Aorta (tissue), 5 donors: ENCODE data around the gene TBC1D9. TPM values are rescaled to one million over a fixed set of nuclear protein-coding genes. Genes with fewer than 3 reads are reported as not detected.

Source experiments
- ATAC-seq: fragments of 200-7000 bp; cut with Tn5 transposase; one replicate; pipeline ENCODE4 v1.9.1; 2022; ENCODE audit warnings: moderate library complexity; ENCODE audit not compliant: low FRiP score
- DNase-seq, 2 donors: peaks; one replicate each; pipeline ENCODE4 v3.0.0-alpha.2; 2020
- H3K27ac ChIP-seq, 2 donors: one replicate each; pipeline ENCODE4 v1.5.1; 2013; ENCODE audit warnings: low read length in 2 of 2, mild to moderate bottlenecking in 2 of 2, moderate library complexity in 2 of 2, control low read depth in 1 of 2, inconsistent platforms in 1 of 2, low read depth in 1 of 2
- H3K27me3 ChIP-seq, 2 donors: one replicate each; pipeline ENCODE4 v1.6.1; 2013; ENCODE audit warnings: control low read depth in 1 of 2, low read length in 1 of 2, mild to moderate bottlenecking in 1 of 2, moderate library complexity in 1 of 2; ENCODE audit not compliant: insufficient read depth in 2 of 2, control insufficient read depth in 1 of 2
- H3K36me3 ChIP-seq, 2 donors: one replicate each; pipeline ENCODE4 v1.6.1; 2013; ENCODE audit warnings: control low read depth in 1 of 2, low read length in 1 of 2, mild to moderate bottlenecking in 1 of 2; ENCODE audit not compliant: insufficient read depth in 2 of 2, control insufficient read depth in 1 of 2
- H3K4me1 ChIP-seq, 2 donors: one replicate each; pipeline ENCODE4 v1.6.1; 2013; ENCODE audit warnings: low read length in 2 of 2, control low read depth in 1 of 2, mild to moderate bottlenecking in 1 of 2, moderate library complexity in 1 of 2; ENCODE audit not compliant: insufficient read depth in 2 of 2, control insufficient read depth in 1 of 2
- H3K4me3 ChIP-seq, 2 donors: one replicate each; pipeline ENCODE4 v1.5.1; 2013; ENCODE audit warnings: low read length in 2 of 2, control low read depth in 1 of 2, mild to moderate bottlenecking in 1 of 2
- H3K9me3 ChIP-seq: one replicate; pipeline ENCODE4 v1.6.1; 2013; ENCODE audit warnings: mild to moderate bottlenecking, low read length; ENCODE audit not compliant: control insufficient read depth
- WGBS, 2 donors: extraction: QIAGEN DNeasy Blood & Tissue Kit; methylation state at CpG; one replicate each; pipeline ENCODE4 v1.1.7; 2013; 5-methylcytosine and 5-hydroxymethylcytosine counted together
- intact Hi-C, 2 donors: fragments of 100-400 bp; cut with DNase I; formaldehyde crosslinking; loops; one replicate each; pipeline versions ENCODE4 v1.14.2 to v1.15.0; 2022
- polyA plus RNA-seq, 2 donors: library from polyadenylated mRNA; stranded (reverse); fragments of 200-250 nt; gene quantifications; one replicate each; pipeline ENCODE4 v1.2.3, GENCODE V29; 2013
- total RNA-seq, 2 donors: library from RNA; stranded (reverse); fragmentation: NEBNext Ultra II Directional; extraction: Animal tissue kit (Norgen Biotek cat#: 25700); gene quantifications; one replicate each; pipeline ENCODE4 v1.2.1, GENCODE V29; 2021
- donor health status: healthy with polysubstance abuse.
- donor health status: Bipolar disorder and iron deficiency.
- donor health status: DM: no; HTN: no; CAD: no.
- donor health status: DM: no; HTN: no; CAD: no.
- donor health status: DM: yes; HTN: yes; CAD: no.

TBC1D9 gene
- total and polyA plus RNA-seq, 4 donors, result 4.7 to 28.8 (median 13.5) TPM

DNA sequence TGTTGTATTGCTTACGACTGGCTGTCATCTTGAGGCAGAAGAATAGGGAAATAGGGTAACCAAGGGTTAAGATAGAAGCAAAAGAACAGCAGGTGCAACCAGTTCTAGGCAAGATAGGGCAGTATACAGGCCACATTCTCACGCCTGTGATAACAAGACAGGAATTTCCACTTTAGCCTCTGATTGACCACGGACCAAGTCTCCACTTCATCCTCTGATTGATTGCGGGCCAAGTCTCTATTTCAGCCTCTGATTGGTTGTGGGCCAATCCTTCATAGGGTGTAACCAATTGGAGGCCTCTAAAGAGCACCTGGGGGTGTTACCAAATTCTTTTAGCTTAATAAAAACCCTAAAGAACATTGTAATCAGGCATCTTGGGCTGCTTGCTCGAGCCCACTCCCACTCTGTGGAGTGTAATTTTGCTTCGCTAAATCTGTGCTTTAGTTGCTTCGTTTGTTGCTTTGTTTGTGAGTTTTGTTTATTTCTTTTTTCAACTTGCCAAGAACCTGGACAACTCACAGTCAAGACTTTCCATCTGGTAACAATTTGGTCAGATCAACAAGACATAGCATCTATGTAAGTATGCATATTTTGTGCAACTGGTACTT, 8.7 kb upstream of the TBC1D9 start:
- H3K36me3 ChIP-seq, result no peaks in the 10 kb centered on the region
- H3K27ac ChIP-seq, result no peak overlapping the region
- 86% methylated on average over 7 of the region's 7 CpGs for WGBS, 2 donors
- DNase-seq (no peak), ATAC-seq (no peak)
- H3K27me3 ChIP-seq, result no peaks in the 10 kb centered on the region
- H3K4me3 ChIP-seq, result no peak overlapping the region
- no peaks in the 10 kb centered on the region for H3K4me1 ChIP-seq
- intact Hi-C loops, result no loop called here
- H3K9me3 ChIP-seq, result no peaks in the 10 kb centered on the region

GRCh38 chr4:140762202-140762601, 6.0 kb upstream of the TBC1D9 start:
- Histone ChIP-seq H3K4me1 (no peaks in the 10 kb centered on the region), H3K4me3 (no peak overlapping the region), H3K27me3 (no peaks in the 10 kb centered on the region), H3K9me3 (no peaks in the 10 kb centered on the region), H3K36me3 (no peaks in the 10 kb centered on the region), H3K27ac (no peak overlapping the region)
- WGBS, 2 donors, result 93 to 94% methylated on average over 3 of the region's 3 CpGs
- ATAC-seq (no peak), DNase-seq (no peak)
- intact Hi-C loops, result no loop called here

DNA sequence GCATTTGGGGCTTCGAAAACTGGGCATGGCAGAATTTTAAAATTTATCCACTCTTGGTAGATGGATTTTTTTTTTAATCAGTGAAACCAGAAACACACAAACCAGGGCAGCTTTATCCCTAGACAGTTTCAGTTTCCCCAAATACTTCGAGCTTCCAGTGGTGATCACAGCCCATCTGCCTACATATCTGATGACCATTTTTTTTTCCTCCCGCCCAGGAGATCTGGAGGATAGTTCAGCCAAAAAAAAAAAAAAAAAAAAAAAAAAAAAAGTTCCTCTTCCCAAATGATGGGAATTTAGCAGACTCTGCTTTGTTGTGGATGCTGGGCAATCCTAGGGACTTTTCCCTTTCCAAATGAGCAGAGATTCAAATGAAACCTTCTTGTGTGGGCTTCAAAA, 1.0 kb upstream of the TBC1D9 start:
- no peaks in the 10 kb centered on the region for H3K27me3 ChIP-seq
- H3K27ac ChIP-seq, result no peak overlapping the region
- ATAC-seq (peak; percentile 24), DNase-seq (no peak)
- H3K36me3 ChIP-seq, result no peaks in the 10 kb centered on the region
- H3K4me1 ChIP-seq, result no peaks in the 10 kb centered on the region
- intact Hi-C loops, result loop anchor here in 1 of 2 donors (10.0 kb wide), 1 partner anchor 102 kb away; no protein-coding TSS in a partner anchor
- 19 to 25% methylated on average over 3 of the region's 3 CpGs for WGBS, 2 donors
- H3K4me3 ChIP-seq, result peak overlapping the region in 1 of 2 donors; percentile 71
- no peaks in the 10 kb centered on the region for H3K9me3 ChIP-seq

DNA sequence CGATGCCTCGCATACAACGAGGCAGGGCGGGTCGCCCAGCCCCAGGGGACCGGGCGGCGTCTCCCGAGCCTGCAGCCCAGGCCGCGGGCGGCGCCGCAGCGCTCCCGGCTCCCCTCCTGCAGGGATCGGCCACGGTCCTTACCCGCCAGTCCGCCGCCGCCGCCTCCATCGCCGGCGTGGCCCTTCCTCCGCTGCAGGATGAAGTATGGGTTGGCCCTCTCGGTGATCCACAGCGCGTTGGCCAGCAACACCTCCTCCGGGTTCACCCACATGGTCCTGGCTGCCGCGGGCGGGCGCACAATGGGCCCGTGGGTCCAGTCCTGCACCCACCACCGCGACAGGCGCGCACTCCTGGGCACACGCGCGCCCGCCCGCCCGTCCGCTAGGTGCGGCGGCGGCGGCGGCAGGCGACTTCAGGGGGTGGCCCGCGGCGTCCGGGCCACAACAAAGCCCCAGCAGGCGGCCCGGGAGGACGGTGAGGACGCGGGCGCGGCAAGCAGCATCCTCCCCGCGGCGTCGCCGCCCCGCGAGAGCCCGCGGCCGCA, 339 bp downstream of the TBC1D9 start:
- DNase-seq (peak; percentile 72 to 87), ATAC-seq (peak; percentile 45)
- 0% methylated on average over 45 to 74 of the region's 74 CpGs for WGBS, 2 donors
- intact Hi-C loops, result loop anchor here in 1 of 2 donors (10.0 kb wide), 1 partner anchor 101 kb away; no protein-coding TSS in a partner anchor
- no peaks in the 10 kb centered on the region for H3K4me1 ChIP-seq
- peak overlapping the region in 1 of 2 donors; percentile 43 for H3K27ac ChIP-seq
- no peaks in the 10 kb centered on the region for H3K27me3 ChIP-seq
- H3K9me3 ChIP-seq, result no peaks in the 10 kb centered on the region
- peak overlapping the region; percentile 69 to 71 for H3K4me3 ChIP-seq
- H3K36me3 ChIP-seq, result no peaks in the 10 kb centered on the region

GRCh38 chr4:140754918-140755773, 1.0 kb downstream of the TBC1D9 start:
- intact Hi-C loops, result loop anchor here in 1 of 2 donors (10.0 kb wide), 1 partner anchor 100 kb away; no protein-coding TSS in a partner anchor
- DNase-seq (no peak), ATAC-seq (no peak)
- Histone ChIP-seq H3K4me1 (no peaks in the 10 kb centered on the region), H3K36me3 (no peaks in the 10 kb centered on the region), H3K9me3 (no peaks in the 10 kb centered on the region), H3K27ac (peak overlapping the region in 1 of 2 donors; percentile 43), H3K27me3 (no peaks in the 10 kb centered on the region), H3K4me3 (peak overlapping the region; percentile 69 to 71)
- 3 to 5% methylated on average over 8 of the region's 8 CpGs for WGBS, 2 donors

DNA sequence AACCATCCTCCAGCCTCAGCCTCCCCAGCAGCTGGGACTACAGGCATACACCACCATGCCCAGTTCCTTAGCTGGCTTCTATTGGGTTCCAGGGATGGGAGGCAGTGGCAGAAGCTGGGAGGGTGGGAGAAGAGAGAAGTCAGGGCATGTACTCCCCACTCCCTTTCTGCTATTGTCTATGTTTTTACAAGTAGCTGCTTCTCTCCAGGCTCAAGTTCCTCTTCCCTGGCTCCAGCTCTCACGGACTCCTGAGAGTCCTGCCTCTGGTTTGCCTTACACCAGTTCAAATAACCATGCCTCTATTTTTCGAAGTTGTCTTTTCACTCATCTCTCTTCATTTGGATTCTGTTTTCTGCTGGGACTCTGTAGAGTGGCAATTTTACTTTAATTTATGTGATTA, 2.9 kb downstream of the TBC1D9 start:
- no peaks in the 10 kb centered on the region for H3K36me3 ChIP-seq
- ATAC-seq, result no peak
- intact Hi-C loops, result loop anchor here in 1 of 2 donors (10.0 kb wide), 1 partner anchor 99 kb away; no protein-coding TSS in a partner anchor
- no peak overlapping the region for H3K27ac ChIP-seq
- no peak overlapping the region for H3K4me3 ChIP-seq
- WGBS, 2 donors, result 89 to 94% methylated on average over 2 of the region's 2 CpGs
- H3K27me3 ChIP-seq, result no peaks in the 10 kb centered on the region
- no peaks in the 10 kb centered on the region for H3K4me1 ChIP-seq
- no peak for DNase-seq
- H3K9me3 ChIP-seq, result no peaks in the 10 kb centered on the region

GRCh38 chr4:140752291-140753068, 3.7 kb downstream of the TBC1D9 start:
- Histone ChIP-seq H3K9me3 (no peaks in the 10 kb centered on the region), H3K4me3 (no peak overlapping the region), H3K4me1 (no peaks in the 10 kb centered on the region), H3K36me3 (no peaks in the 10 kb centered on the region), H3K27me3 (no peaks in the 10 kb centered on the region), H3K27ac (no peak overlapping the region)
- no peak for ATAC-seq
- intact Hi-C loops, result loop anchor here in 1 of 2 donors (10.0 kb wide), 1 partner anchor 98 kb away; no protein-coding TSS in a partner anchor
- DNase-seq, result no peak

GRCh38 chr4:140750470-140750869, 5.7 kb downstream of the TBC1D9 start:
- H3K9me3 ChIP-seq, result no peaks in the 10 kb centered on the region
- 98% methylated on average over 2 of the region's 2 CpGs for WGBS, 2 donors
- H3K27me3 ChIP-seq, result no peaks in the 10 kb centered on the region
- no peak for ATAC-seq
- DNase-seq, result no peak
- intact Hi-C loops, result loop anchor here in 1 of 2 donors (10.0 kb wide), 1 partner anchor 96 kb away; no protein-coding TSS in a partner anchor
- H3K27ac ChIP-seq, result no peak overlapping the region
- H3K4me1 ChIP-seq, result no peaks in the 10 kb centered on the region
- no peak overlapping the region for H3K4me3 ChIP-seq
- no peaks in the 10 kb centered on the region for H3K36me3 ChIP-seq
